ENCODE results near the gene PNPO.

- TF ChIP-seq EZH2 (optimal IDR thresholded peaks at IDR 0.05; ENCODE audit: low read depth, low read length) (no peak), CTCF (IDR thresholded peaks at IDR 0.05; ENCODE audit: low read length) (no peak), EZH2phosphoT487 (IDR thresholded peaks at IDR 0.05; ENCODE audit: low read length) (no peak)
These were observed 24.7 kb downstream of the PNPO start for GRCh38 chr17:47966079-47966519.
